ENCODE data around the gene IPO4.

IPO4 gene

DNA sequence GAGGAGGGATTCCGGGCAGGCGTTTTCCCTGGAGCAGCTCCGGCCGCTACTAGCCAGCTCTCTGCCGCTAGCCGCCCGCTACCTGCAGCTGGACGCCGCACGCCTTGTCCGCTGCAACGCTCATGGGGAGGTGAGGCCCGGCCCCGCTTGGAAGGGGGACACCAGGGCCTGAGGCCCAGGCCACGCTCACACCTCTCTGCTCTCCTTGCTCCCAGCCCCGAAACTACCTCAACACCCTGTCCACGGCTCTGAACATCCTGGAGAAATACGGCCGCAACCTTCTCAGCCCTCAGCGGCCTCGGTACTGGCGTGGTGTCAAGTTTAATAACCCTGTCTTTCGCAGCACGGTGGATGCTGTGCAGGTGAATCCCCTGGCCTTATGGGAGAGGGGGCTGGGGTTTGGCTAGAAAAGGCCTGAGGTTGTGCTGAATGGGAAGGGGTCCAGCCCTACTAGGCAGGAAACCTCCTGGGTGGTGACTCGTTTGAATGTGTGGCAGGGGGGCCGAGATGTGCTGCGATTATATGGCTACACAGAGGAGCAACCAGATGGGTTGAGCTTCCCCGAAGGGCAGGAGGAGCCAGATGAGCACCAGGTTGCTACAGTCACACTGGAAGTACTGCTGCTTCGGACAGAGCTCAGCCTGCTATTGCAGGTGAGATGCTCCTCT, 40.7 kb downstream of the IPO4 start:
- DNase-seq (ENCODE audit: low read depth in 2 of 2): no peak

DNA sequence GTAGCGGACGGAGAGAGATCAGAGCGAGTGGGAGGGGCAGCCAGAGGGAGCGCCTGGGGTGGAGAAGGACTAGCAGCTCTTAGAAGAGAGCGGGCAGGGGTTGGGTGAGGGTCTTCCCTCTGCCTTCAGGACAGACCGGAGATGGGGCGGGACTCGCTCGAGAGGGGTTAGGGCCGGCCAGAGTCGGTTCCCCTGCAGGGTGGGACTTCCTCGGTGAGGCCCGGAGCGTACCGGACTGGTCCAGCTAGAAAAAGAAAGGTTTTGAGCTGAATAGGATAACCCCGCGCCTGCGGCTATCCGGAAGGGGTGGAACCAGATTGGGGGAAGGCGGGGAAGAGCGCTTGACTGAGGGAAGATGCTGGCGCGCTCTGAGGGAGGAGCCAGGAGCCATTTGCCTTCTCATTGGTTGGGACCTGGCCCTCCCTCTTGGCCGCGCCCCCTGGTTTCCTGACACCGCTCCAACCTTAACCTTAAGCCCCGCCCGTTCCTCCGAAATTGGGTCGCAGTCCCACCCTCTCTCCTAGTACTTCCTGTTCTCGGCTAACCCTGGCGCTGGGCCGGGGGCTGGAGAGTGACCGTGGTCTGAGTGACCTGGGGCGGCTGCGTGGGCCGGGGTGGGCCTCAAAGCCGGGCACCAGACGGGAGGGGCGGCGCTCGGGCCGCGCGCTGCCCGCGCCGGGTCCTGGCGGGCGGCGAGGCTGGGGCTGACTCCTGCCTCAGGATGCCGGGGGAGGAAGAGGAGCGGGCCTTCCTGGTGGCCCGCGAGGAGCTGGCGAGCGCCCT, 41.4 kb downstream of the IPO4 start, which contains the start of gene RNF31:
Gene RNF31, plus strand, starts transcription at position 521 of the 783 bp plus-strand sequence. Its CDS starts 201 bp downstream, at position 722.
- DNase-seq (ENCODE audit: low read depth in 2 of 2): peak; percentile 96 to 97

DNA sequence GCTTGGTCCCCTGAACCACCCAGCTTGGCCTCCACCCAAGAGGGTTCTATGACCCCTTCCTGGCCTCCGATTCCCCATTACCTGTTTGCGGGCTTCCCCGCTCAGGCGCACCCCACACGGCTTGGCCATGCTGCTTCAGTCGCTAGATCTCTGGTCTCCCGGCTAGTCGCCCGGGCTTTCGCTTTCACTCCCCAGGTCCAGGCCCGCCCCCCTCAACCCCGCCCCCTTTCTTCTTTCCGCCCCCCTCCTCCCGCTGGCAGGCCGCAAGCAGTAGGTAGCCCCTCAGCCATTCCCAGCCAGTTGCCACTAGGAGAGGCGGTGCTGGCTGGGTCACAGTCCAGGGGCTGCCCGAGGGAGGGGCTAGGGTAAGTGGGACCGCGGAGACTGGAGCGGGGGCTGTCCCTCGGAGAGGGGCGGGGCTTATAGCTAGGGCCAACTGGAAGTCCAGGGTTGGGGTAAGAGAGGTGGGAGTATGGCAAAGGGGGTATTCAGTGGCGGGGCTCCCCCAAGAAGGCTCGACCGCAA, 42.1 kb downstream of the IPO4 start, which contains the start of gene PSME2:
Gene PSME2, minus strand, starts transcription at position 158 of the 525 bp plus-strand sequence. Its CDS starts 29 bp downstream, at position 129.
- peak; percentile 89 to 90 for DNase-seq (ENCODE audit: low read depth in 2 of 2)

DNA sequence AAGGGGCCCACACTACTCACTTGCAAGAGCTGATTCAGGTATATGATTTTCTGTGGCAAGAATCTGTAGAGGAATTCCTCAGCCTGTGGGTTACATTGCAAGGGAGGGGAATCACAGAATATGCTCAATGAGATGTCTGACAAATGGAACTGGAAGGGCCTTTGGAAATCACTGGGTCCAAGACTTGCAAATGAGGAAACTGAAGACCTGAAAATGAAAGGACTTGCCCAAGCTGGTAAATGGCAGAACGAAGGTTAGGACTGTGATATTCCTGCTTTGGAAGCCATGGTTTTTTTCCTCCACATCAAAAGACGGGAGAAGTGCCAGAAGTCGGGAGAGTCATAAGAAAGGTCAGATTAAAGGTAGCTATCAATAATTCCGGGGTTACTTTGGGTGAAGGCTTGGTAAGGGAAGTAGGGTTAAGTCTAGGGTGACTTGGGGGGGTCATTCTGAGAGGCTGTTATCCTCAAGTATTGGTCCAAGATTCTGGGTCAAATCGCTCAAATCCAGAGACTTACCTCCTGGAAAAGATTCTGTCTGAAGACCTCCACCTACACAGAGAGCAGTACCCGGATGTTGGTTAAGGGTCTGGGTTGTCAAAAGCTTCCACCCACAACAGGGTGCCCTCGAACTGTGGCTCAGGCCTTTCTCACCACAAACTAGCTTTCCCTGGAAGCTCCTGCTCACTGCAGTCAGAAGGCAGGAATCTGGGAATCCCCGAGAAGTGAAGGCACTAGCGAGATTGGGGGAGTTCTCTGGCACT, 42.7 kb downstream of the IPO4 start:
- DNase-seq (ENCODE audit: low read depth in 2 of 2): no peak

DNA sequence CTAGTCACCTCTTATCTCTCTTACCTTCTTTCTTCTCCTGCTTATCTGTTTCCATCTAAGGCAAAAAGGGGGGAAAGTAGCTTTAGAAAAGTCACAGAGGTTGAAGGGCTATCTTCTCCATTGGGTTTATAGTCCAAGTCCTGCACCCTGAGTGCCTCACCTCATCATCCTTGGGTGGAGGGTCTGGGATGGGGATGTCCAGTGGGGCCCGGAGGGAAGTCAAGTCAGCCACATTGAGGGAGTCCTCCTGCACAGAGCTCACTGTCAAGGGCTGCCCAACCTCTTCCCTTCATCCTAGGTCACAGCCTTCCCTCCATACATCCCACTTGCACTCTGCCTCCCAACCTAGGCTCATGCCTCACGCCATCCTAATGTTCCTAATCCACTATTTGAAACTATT, 43.4 kb downstream of the IPO4 start:
- DNase-seq (ENCODE audit: low read depth in 2 of 2): no peak

DNA sequence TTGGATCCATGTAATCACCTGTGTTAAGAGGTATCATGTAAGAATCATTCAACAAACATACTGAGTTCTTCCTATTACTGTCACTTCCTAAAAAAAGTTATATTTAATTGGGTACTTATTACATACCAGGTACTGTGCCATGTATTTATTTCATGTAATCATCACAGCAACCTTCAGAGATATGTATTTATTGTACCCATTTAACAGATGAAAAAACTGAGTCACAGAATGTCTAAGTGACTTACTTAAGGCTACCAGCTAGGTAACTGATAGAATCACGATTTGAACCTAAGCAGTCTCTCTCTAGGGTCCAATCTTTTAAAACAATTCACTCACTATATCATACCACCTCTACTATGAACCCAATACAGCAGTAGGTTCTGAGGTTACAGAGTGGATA, 44.2 kb downstream of the IPO4 start:
- no peak for DNase-seq (ENCODE audit: low read depth in 2 of 2)

DNA sequence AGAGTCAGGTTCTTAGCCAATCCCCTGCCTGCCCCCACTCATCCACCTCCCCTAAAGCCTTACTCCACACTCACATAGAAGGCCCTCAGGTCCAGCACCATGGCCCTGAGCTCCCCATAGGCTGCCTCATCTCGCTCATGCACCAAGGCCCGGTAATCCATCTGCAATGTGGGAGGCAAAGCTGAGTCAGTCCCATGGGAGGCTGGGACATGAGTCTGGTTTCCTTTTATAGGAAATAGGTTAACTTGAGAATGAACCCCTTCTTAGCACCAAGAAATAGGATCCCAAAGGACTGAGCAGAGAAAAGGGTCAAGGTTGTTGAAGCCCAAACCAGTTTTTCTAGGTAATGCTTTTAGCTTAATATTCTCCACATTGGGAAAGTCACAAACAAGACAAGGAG, 45.1 kb downstream of the IPO4 start:
- no peak for DNase-seq (ENCODE audit: low read depth in 2 of 2)

DNA sequence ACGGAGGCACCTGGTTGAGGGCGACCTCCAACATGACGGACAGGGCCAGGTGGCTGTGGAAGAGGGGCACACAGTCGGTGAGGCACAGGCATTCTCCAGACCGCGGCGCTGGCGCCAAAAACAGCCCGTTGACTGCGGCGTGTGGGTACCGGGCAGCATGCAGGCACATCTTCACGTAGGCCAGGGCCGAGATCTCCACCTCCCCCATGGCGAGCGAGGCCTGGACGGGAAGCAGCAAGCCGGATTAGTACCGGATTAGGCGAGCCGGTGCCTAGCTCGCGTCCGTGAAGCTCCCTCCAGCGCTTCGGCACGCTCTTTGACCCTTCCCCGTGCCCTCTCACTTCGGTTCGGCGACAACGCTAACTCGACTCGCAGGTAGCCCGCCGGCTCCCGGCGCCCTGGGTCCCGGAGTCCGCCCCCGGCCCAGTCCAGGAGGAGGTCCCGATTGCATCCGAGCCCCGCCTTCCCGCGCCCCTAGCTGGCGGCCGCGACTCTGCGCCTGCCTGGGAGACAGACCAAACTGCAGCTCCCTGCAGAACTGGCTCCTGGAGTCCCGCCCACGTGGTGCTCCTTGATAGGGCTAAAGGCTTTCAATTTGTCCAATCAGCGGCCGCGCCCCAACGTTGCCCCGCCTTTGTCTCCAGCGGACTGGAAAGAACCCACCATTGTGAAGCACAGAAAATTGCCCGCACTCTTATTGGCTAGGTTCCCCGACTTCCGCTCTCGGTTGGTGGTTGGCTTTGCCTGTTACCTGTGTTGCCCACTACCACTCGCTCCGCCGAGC, 47.3 kb downstream of the IPO4 start, which contains the start of gene EMC9:
Gene EMC9, minus strand, starts transcription at position 495 of the 784 bp plus-strand sequence. Its CDS starts 287 bp downstream, at position 208.
- DNase-seq (ENCODE audit: low read depth in 2 of 2): peak; percentile 100

DNA sequence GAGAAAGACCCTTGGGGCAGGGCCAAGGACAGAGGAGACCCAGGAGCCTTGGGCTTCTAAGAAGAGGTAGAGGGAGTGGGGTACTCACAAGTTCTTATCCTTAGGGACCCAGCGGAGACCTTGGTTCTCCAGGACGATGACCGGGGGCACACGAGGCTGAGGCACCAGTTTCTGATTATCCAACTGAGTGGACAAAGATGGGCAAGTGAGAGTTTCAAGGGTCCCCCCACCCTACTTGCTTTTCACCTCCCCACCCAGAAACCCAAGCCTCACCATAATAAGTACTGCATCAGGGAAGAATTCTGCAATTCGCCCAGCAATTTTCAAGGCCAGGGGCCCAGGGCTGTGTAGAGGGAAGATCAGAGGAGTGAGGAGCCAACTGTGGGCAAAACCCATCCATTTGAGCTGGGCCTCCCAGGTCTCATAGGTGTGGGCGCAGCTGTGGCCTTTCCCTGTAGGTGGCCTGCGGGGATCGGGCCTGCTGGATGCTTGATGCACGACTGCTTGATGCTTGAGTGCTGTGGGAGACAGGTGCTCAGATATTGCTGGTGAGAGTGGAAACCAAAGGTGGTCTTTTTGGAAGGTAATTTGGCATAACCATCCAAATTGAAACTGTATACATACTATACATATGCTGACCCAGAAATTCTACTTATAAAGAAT, 49.2 kb downstream of the IPO4 start:
- DNase-seq (ENCODE audit: low read depth in 2 of 2): no peak

DNA sequence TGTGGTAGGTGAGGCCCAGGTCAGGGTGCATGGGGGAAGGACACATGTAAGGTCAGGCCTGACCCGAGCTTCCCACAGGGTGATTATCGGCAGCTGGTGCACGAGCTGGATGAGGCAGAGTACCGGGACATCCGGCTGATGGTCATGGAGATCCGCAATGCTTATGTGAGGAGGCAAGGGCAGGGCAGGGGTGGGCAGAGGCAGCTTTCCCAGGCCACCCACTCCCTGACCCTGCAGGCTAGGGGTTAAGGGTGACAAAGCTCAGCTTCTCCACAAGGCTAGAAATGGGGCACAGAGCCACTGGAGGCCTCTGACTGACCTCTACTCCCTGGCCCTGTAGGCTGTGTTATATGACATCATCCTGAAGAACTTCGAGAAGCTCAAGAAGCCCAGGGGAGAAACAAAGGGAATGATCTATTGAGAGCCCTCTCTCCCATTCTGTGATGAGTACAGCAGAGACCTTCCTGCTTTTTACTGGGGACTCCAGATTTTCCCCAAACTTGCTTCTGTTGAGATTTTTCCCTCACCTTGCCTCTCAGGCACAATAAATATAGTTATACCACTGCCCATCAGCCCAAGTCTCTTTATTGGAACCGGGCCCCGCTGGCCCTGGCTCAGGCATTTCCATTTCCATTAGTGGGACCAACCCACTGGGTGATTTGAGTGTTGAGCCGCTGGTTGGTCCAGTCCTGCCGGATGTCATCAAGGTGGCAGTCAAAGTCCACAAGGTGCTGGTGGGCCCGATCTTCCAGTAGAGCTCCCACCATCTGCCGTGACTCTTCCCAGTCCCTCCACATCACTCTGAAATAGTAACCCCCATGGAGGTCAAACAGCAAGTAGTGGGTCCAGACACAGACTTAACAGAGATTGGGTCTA, 50.0 kb downstream of the IPO4 start:
- DNase-seq (ENCODE audit: low read depth in 2 of 2): no peak

DNA sequence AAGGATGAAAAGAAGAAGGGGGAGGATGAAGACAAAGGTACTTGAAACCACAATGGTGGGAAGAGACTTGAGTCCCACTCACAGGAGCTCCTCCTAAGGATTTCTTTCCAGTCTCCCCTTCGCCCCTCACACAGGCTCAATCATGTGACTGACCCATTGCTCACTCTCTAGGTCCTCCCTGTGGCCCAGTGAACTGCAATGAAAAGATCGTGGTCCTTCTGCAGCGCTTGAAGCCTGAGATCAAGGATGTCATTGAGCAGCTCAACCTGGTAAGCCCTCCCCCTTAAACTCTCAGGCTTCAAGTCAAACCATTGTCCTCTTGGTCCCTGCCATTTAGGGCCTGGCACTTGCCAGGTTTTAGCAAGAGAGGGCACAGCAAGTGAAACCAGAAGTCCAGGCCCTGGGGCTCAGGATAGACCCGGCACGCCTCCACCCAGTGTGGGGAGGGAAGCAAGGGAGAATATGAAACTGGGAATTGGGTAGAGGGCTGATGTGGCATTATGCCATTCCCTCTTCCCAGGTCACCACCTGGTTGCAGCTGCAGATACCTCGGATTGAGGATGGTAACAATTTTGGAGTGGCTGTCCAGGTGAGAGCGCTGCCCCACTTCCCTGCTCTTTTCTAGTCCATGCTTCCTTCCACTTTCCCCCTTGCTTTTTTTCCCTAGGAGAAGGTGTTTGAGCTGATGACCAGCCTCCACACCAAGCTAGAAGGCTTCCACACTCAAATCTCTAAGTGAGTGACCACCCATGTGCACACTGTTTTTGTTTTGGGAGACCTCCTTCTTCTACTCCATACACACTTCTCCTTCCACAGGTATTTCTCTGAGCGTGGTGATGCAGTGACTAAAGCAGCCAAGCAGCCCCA, 50.9 kb downstream of the IPO4 start:
- DNase-seq (ENCODE audit: low read depth in 2 of 2): no peak

DNA sequence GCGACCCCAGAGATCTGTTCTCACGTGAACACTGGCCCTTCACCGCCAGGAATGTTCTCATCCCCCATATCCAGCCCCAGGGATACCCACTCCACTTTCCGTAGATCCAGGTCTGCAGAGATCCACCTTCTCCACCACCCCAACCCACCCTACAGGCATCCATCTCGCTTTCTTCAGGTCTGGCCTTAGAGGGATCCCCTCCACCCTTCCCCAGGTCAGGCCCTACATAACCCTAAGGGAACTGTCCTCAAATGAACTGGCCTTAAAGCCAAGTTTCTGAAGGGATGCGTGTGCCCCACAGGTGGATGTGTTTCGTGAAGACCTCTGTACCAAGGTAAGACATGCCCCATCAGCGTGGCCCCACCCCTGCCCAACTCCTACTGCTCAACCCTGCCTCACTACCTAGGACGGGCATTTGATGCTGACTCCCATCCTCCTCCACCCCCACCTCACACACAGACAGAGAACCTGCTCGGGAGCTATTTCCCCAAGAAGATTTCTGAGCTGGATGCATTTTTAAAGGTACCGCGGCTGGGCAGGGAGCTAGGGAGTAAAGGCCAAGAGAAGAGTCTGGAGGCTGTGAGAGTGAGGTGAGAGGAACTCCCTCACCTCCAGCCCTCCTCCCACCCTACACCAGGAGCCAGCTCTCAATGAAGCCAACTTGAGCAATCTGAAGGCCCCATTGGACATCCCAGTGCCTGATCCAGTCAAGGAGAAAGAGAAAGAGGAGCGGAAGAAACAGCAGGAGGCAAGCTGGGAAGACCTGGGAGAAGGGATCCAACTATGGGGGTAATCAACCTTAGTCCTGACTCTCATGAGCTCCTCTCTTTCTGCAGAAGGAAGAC, 51.7 kb downstream of the IPO4 start:
- no peak for DNase-seq (ENCODE audit: low read depth in 2 of 2)

DNA sequence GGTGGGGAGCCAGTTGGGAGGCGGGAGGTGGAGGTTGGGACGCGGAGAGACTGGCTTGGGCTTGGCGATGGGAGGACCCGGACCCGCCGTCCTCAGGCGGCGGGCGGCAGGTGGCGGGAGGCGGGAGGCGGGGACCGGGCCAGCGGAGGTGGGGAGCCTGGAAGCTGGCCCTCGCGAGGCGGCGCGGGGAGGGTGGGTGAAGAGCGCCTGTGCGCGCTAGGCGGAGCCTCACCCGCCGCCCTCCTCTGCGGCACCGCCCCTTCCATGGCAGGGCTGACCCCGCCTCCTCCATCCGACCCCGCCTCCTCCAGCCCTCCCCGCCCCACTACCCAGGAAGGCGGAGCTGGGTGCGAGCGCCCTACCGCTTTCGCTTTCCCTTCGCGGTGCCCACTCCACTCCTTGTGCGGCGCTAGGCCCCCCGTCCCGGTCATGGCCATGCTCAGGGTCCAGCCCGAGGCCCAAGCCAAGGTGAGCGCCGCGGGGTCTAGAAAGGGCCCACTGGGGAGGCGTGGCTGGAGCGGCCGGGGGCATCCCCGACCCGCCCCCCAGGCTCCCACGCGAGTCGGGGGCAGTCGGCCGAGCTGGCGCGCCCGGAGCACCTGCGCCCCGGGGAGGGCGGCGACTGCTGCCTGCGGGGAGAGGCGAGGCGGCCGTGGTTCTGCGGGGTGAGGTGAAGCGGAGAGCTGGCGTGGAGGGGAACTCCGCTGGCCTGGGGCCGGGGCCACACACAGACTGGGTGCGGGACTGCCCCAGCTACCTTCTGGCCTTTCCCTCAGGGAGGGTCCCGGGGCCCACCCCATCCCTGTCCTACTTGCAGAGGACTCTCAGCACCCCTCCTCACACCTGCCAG, 52.6 kb downstream of the IPO4 start, which contains the start of gene PSME1:
Gene PSME1, plus strand, starts transcription at position 361 of the 850 bp plus-strand sequence. Its CDS starts 69 bp downstream, at position 430.
- DNase-seq (ENCODE audit: low read depth in 2 of 2): peak; percentile 89 to 94

DNA sequence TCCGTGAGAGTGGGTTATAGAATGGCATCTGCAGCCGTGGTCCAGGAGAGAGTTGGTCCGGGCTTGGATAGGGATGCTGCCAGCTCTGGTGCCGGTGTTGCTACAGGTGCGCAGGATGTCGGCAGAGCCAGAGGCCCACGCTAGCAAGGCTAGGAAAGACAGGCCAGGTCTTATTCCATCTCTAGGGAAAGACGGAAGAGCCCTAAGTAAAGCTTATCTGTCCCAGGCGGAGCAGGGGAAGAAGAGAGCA, 53.1 kb downstream of the IPO4 start:
- DNase-seq (ENCODE audit: low read depth in 2 of 2): no peak

DNA sequence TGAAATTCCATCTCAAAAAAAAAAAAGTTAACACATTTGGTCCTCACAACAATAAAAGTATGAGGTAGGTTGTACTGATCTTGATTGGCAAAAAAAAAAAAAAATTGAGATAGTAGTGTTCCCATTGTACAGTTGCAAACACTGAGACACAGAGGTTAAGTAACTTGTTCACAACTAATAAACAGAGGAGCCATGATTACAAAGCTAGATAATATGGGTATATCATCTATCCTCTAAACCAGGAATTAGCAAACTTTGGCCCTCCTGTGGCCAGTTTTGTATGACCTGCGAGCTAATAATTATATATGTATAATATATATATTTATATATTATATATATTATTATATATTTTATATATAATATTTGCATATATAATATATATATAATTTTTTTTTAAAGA, 54.9 kb downstream of the IPO4 start:
- DNase-seq (ENCODE audit: low read depth in 2 of 2): no peak

DNA sequence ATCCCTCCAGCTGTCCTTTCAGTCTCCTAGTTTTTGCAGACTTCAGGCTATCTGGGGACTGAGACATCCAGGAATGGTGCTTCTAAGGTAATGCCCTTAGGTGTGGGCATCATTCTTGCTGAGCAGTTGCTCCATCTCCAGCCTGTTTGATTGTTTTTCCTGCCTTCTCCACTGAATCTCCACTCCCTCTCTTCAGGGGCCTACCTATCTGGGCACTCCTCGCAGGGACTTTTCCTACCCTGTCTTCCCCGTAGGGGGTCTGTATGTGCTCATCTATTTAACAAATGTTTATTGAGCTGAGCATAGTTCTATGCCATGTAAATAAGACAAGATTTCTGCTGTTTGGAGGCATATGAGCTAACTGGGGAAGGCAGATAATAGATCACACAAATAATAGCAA, 55.6 kb downstream of the IPO4 start:
- no peak for DNase-seq (ENCODE audit: low read depth in 2 of 2)
